Glomerular visceral epithelial cell (primary cell): ENCODE data around the gene VPS26B.
A peak's percentile ranks its signal among the peaks of the same experiment; 100 is the strongest.
"Not testable (repeated sequence)": the region's sequence is repeated elsewhere in the genome, so short reads cannot be mapped to it uniquely, and the experiment has no call there.

Experiments
- DNase-seq: peaks from one replicate; pipeline ENCODE4 v3.0.0-alpha.2; 2016; ENCODE audit errors: extremely low spot score

Gene VPS26B

DNA sequence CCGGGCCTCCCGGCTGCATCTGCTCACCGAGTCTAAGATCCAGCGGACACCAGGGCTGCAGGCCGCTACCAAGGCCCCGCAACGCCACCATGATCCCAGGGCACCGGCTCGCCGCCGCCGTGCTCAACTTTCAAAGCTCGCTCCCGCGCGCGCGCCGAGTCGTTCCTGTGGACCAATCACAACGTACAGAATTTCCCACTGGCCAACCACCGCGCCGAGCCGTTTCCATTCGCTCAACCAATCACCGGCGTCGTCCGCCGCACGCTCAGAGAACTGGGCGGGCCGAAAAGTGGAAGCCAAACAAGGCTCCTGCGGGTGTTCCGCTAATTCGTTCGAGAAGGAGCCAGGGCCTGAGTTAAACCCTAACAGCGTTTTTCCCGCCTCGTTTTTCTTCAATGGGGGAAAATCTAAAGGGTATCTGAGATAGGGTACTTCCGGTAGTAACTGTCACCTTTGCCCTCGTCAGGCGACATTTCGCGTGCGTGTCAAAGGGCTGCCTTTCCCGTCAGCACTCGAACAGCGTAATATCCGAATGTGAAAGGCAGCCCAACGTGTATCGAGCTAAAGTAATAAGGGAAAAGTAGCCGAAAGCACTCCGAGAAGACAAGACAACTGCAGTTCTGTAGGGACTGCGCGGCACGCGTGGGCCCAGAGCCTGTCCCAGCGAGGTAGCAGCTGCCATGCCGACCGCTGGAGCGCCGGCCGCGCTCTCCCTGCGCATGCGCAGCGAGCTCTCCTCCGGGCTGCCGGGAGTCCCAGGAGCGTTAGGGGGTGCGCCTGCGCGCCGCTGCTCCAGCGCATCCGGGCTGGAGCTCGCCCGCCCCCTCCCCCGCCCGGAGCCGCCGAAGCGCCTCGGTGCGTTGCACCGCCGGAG is at the start of gene VPS26B, which contains the start of gene NCAPD3:
Gene VPS26B (plus strand): TSS at position 836 of the 874 bp plus-strand sequence. CDS start 452 bp downstream, outside the sequence.
Gene NCAPD3 (minus strand): TSS at position 132 of the 874 bp plus-strand sequence. CDS start 41 bp downstream, at position 91.
- peak; percentile 95 for DNase-seq

DNA sequence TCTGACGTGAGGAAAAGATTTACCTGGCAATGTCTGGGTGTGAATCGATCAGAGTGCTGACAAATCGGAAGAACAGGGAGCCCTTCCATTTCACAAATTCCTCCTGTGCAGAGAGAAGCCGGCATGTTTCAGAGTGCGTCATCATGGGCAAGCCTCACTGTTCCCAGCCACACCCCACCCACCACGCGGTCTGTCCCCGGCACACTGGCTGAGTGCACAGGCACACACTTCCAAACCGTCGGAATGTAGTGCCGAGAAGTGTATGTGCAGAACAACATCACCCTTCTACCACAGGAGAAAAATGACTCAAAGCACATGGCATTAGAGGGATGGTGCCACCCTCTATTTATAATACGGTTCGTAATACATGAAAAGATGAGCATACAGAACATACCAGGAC is 48.2 kb upstream of the VPS26B start:
- no peak for DNase-seq

DNA sequence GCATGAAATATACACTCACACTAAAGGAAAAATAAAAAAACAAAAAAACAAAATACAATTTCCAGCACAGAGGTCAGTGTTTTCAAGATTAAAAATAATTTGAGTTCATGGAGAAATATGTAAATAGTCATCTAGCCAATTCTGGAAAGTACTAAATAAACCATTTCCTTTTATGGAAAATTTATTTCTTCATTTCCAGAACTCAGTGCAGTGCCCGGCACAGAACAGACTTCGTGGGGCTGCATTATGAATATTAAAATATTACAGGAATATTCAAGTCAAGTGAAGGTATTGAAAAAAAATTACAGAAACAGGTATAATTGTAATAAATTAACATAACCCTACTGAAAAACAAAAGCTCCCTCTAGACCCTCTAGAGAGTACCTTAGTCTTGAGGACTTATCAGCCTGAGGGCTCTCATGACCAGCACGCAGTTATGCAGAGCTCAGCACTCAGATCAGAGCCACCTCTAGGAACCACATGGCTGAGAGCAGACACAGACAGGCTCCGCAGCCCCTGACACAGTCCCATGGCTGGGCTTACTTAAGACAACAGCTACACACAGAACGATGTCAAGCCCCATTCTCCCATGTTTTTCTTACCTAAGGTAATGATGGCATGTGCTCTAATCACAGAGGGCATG is 46.3 kb upstream of the VPS26B start:
- no peak for DNase-seq

DNA sequence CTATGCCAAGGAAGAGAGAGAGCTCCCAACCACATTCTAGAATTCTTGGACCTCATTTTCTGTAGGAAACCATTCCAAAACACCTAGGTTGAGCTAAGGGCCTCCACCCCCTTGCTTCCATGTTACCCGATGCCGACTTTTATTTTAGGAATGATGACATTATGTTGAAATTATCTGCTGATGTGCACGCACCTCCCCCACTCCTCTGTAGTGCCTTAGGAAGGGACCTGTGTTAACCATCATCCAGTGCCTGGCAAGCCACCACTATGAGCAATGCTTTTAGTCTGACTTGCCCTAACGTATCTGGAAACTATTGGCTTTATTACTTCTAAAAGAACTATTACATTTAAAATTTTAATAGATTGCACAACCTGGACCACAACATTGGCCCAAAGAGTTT is 42.8 kb upstream of the VPS26B start:
- no peak for DNase-seq

DNA sequence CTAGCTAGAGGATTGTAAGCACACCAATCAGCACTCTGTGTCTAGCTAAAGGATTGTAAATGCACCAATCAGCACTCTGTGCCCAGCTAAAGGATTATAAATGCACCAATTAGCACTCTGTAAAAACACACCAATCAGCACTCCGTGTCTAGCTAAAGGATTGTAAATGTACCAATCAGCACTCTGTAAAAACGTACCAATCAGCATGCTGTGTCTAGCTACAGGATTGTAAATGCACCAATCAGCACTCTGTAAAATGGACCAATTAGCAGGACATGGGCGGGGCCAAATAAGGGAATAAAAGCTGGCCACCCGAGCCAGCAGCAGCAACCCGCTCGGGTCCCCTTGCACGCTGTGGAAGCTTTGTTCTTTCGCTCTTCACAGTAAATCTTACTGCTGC is 36.4 kb upstream of the VPS26B start:
- not testable (repeated sequence) for DNase-seq

DNA sequence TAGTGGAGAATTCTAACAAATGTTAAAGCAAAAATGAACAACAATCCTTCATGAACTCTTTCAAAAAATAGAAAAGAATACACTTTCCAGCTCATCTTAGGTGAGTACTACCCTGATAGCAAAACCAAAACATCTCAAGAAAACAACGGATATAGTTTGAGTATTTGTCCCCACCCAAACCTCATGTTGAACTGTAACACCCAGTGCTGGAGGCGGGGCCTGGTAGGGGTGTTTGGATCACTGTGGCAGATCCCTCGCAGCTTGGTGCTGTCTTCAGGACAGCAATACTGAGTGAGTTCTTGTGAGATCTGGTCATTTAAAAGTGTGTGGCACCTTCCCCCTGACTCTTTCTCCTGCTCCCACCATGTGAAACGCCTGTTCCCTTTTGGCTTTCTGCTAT is 27.7 kb upstream of the VPS26B start:
- no peak for DNase-seq

DNA sequence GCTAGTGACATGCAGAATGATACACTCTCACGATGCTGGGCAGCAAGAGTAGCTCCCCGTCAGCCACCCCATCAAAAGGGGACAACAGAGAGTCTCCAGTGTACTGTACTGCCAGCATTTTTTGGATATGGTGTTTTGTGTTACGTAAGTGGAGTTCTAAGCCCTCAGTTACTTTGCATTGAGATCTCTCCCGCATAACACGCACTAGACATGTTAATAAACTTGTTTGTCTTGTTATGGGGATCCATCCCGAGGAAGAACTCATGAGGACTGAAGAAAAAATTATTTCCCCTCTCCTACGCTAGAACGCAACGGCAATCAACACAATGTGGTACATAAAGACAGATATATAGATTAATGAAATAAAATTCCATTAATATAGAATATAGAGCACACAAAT is 24.9 kb upstream of the VPS26B start:
- DNase-seq, result no peak

DNA sequence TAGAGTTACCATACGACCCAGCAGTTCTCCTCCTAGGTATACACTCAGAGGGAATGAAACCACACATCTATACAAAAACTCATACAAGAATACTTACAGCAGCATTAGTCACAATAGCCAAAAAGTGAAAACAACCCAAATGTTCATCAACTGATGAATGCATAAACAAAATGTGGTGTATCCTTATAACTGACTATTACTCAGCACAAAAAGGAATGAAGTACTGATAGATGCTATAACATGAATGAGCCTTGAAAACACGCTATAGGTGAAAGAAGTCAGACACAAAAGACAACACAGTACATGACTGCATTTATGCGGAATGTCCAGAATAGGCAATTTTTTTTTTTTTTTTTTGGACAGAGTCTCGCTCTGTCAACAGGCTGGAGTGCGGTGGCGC is 23.8 kb upstream of the VPS26B start:
- DNase-seq, result no peak

DNA sequence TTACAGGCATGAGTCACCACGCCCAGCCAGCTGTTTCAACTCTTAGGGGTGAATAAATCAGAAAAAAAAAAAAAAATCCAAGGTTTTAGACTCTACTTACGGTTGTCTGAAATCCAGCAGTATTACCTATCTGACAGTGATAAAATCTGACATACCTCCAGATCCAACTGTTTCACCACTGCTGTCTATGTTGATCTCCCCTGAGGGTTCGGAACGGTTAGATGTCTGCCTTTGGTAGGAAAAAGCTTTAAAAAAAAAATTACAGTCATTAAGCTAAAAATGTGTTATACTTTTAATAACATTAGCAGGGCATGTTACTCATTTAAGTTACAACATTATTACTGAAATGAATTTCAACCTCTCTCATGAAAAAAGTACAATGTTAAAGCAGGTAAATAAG is 21.8 kb upstream of the VPS26B start:
- no peak for DNase-seq

DNA sequence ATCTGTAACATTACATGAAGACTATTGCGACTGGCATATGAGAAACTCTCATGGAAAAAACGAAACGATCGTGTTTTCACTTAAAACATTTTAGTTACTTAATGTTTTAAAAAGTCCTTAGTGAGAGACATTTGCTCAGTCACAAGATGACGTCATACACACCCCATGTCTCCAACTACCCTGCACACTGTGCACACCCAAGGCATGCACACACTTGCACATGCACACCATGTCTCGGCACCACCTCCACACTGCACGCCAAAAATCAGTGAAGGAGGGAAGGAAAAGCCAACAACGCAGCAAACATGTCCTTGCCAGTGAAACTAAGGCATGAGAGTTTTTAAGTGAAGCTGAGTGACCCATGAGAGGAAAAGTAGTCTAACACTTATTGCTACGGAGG is 18.7 kb upstream of the VPS26B start:
- DNase-seq, result no peak

DNA sequence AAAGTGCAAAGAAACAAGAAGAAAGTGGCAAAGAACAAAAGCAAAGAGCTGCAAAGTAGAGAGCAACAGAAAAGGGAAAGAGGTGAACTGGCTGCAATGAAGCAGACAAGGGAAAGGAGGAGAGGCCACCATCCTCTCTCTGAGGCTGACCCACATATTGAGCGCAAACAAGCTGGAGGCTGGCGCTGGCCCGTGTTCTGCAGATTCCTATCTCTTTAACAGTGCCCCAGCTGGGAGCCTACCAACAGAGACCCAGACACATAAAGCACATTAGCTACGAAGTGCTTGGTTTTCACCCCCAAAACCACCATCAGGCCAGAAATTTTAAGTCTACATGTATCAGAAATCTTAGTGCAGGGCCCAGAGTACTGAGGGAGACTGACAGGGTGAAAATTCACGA is 18.3 kb upstream of the VPS26B start:
- DNase-seq, result no peak

DNA sequence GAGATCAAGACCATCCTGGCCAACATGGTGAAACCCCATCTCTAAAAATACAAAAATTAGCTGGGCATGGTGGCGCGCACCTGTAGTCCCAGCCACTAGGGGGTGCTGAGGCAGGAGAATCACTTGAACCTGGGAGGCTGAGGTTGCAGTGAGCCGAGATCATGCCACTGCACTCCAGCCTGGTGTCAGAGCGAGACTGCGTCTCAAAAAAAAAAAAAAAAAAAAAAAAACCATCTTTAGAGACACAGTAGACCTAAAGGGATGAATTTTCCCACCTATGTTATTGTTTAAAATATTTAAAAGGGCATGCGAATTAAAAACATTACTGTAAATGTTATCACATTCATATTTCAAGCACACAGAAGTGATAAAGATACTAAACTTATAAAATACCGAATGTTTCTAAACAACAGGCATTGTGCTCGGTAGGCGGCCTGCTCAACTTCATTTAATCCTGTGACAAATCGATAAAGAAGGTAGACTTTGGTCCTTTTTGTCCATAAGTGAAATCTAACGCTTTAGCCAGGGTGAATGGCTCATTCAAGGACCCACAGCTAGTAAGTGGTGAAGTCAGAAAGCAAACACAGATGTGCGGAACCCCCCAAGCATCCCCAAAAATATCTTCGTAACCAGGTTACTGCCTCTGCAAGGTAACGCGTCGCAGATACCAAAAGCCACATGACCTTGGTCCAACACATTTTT is 16.8 kb upstream of the VPS26B start:
- DNase-seq, result peak; percentile 20

DNA sequence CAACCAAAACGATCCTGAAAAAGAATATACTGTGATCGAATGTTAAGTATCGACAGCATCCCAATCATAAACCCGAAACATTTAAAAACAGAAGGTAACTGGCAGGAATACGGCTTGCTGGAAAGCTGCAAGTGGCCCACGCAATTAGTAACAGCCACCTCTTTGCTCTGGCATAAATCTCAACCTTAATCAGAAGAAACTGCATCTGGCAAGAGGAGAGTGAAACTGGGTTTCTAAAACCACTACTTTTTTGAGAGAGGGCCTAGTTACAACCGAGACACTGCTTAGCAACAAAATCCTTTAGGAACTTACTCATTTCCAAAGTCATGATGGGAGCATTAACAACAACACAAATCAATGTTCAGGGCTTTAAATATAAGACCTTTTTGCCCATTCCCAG is 8.6 kb upstream of the VPS26B start:
- no peak for DNase-seq

DNA sequence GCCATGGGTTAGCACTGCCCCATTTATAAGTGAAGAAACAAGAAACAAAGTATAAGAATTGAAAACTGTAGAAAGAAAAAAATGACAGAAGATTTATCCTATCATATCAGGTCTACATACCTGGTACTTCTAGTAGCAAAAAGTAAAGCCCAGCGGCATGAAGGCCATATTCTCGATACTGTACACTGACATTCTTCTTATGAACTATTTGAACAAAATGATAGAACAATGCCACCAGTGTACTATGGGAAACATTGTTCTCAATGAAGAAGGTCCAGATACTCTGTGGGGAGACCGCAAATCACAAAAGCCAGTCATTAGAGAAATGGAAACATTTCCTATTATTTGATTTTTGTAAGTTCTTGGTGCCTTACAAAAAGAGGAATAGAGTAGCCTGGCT is 7.7 kb upstream of the VPS26B start:
- no peak for DNase-seq

DNA sequence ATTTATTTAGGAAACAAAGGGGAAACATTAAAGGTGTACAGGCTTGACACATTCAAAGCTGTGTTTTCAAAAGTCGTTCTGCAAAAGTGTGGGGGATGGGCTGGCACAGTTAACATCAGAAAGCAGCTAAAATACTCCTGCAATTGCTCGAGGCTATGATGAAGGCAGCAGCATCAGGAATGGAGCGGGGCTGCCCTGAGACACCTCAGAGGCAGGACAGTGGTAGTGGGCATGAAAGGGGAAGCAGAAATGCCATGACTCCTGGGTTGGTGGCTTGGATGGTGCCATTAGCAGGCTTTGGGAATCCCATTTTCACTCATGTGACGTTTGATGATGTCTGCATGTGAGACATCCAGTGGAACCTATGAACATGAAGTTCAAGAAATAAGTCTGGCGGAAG is 1.4 kb upstream of the VPS26B start:
- no peak for DNase-seq

DNA sequence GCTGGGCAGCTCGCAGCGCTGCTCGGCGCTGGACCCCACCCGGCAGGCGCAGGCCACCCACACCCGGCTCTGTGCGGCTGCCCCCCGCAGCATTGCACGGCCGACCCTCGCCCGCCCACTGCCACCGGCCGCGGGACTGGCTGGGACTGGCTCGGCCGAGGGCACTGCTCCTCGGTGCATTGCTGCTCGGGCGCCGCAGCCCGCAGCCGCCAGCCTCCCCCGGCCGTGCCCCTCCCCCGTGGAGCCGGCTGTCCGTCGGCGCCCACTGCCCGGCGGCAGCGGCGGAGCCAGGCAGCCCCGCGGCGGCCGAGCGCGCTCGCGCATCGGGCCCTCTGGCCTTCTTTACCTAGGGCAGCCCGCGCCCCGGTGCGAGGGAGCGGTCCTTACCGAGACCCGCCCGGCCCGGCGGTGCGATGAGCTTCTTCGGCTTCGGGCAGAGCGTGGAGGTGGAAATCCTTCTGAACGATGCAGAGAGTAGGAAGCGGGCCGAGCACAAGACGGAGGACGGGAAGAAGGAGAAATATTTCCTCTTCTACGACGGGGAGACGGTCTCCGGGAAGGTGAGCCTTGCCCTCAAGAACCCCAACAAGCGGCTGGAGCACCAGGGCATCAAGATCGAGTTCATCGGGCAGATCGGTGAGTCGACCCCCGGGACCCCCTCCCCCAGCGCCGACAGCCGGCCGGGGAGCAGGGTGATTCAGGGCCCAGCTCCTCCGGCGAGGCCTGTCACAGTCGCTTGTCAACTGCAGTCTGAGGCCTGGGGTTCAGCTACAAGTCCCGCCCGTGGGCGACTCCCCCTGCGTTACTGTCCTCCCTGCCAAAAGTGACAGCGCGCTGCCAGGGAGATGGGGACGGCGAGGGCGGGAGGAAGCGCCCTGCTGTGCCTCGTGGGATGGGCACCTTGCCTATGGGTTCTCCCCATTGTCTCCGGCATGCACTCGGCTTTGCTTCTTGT is 516 bp downstream of the VPS26B start:
- DNase-seq, result peak; percentile 13

DNA sequence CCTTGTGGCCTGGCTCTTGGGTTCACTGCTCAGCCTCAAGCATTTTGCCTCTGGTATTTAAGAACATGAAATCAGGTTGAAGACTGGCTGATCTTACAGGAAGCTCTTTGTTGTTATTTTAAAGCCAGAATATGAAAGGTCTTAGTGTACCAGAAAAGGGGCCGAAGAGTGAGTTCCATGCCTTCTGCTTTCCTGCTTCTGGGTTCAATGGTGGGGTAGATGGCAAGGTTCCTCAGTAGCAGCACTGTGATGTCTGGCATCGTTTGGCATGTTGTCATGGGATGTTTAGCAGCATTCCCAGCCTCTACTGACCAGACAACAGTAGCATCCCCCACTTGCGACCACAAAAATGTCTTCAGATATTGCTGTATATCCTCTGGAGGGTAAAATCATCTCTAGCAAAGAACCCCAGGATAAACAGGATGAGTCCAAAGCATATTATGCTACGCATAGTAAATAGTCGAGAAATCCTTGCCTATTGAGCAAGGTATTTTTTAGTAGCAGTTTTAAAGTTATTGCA is 2.4 kb downstream of the VPS26B start:
- peak; percentile 4 for DNase-seq

DNA sequence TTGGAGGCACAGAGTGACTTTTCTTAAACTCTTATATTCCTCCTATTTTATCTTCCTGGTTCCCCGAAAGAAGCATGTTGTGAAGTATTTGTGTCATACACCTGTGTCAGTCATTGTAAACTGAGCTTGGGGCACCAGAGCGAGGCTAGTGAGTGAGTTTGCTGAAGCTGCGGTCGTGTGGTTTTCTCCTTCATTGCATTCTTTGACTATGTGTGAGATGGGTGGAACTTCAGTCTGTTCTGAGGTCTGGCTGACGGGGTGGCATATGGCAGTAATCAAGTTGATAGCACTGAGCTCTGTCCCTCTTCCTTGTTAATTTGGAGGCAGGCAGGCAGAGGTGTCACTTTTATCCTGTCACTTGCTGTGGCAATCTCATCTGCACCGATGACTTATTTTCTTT is 4.2 kb downstream of the VPS26B start:
- peak; percentile 79 for DNase-seq

DNA sequence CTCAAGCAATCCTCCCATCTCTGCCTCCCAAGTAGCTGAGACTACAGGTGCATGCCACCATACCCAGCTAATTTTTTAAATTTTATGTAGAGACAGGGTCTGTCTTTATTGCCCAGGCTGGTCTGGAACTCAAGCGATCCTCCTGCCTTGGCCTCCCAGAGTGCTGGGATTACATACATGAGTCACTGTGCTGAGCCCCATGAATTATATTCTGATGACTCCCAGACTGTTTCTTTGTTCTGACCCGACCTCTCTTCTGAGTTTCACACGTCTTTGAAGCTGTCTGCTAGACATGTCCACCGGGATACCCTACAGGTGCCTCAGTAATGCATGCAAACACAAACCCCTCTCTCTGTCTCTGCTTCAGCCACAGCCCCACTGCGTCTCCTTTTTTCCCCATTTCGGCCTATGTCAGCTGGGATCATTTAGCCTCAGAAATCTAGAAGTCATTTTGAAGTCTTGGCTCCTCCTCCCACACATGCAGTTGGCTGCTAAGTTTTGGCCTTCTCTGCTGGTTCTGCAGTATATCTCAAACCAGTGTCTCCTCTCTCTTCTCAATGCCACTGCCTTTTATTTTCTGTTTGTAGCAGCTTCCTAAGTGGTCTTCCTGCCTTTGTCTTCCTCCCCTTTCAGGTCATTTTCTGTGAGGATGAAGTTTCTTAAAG is 4.8 kb downstream of the VPS26B start:
- DNase-seq, result peak; percentile 8

DNA sequence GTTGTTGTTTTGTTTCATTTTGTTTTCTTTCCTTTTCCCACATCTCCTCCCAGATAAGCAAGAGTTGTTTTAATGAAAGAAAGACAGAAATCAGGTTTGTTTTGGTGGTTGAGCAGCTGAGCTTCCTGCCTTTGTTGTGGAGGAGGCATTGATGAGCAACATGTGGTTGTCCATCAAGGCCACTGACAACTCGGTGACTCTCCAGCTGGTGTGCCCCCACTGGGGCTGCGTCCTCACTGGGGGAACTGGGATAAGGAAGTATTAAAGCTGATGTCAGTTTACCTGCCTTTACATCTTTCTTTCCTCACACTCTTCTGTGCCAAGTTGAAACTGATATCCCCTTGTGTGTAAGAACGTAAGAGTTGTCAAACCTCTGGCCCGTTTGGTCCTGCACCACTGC is 5.9 kb downstream of the VPS26B start:
- DNase-seq, result no peak
